Thyroid gland (tissue), 4 donors: ENCODE measurements around the gene TBCD. TPM values are rescaled to one million over a fixed set of nuclear protein-coding genes. Genes with fewer than 3 reads are reported as not detected.

ENCODE experiments used
- DNase-seq, 2 donors: peaks; one replicate each; pipeline ENCODE4 v3.0.0-alpha.2; 2019
- H3K27ac ChIP-seq, 3 donors: fragments of 200-600 bp; sonication (generic); 1 replicate in 2 of 3; 2 replicates in 1 of 3; pipeline ENCODE4 v1.5.1; 2016 to 2019; ENCODE audit warnings: mild to moderate bottlenecking in 1 of 3, moderate library complexity in 1 of 3
- H3K27me3 ChIP-seq: fragments of 200-600 bp; sonication (generic); one replicate; pipeline ENCODE4 v1.5.1; 2019
- H3K36me3 ChIP-seq, 2 donors: fragments of 200-600 bp; sonication (generic); one replicate each; pipeline ENCODE4 v1.5.1; 2016 to 2019
- H3K4me1 ChIP-seq, 2 donors: fragments of 200-600 bp; sonication (generic); one replicate each; pipeline ENCODE4 v1.5.1; 2017 to 2019
- H3K4me3 ChIP-seq, 3 donors: fragments of 200-600 bp; sonication (generic); replicated peaks in 1 of 3; 1 replicate in 2 of 3; 2 replicates in 1 of 3; pipeline ENCODE4 v1.5.1; 2016; ENCODE audit warnings: mild to moderate bottlenecking in 1 of 3
- H3K9me3 ChIP-seq: fragments of 200-600 bp; sonication (generic); one replicate; pipeline ENCODE4 v1.5.1; 2017
- CTCF ChIP-seq, 6 experiments: fragments of 200-600 bp in 3 of 6; fragments of 450-650 bp in 3 of 6; sonication (generic) in 3 of 6; IDR thresholded peaks; one replicate each; pipeline ENCODE4 v1.5.1; 2016 to 2019; ENCODE audit warnings: antibody characterized with exemption in 6 of 6, mild to moderate bottlenecking in 2 of 6, inconsistent platforms in 1 of 6, moderate library complexity in 1 of 6
- POLR2A ChIP-seq, 2 donors: fragments of 450-650 bp; IDR thresholded peaks; one replicate each; pipeline ENCODE4 v1.6.1; 2017; ENCODE audit warnings: antibody characterized with exemption in 2 of 2, mild to moderate bottlenecking in 2 of 2, moderate library complexity in 1 of 2
- WGBS, 2 donors: methylation state at CpG; one replicate each; pipeline ENCODE4 v1.1.5; 2017; 5-methylcytosine and 5-hydroxymethylcytosine counted together
- intact Hi-C: fragments of 100-400 bp; cut with DNase I; formaldehyde crosslinking; loops from one replicate; pipeline ENCODE4 v1.15.1; 2023
- total RNA-seq, 4 donors: library from RNA; depleted of rRNA; stranded (reverse); fragments of >200 nt; gene quantifications; one replicate each; pipeline ENCODE4 v1.2.3, GENCODE V29; 2016

Gene TBCD
- total RNA-seq, 4 donors from 2014 or later, result 72.6 to 85.9 (median 79.6) TPM

GRCh38 chr17:82704886-82705285, 47.0 kb upstream of the TBCD start:
- no peaks in the 10 kb centered on the region for H3K36me3 ChIP-seq
- H3K27ac ChIP-seq, result no peak overlapping the region
- H3K9me3 ChIP-seq, result no peaks in the 10 kb centered on the region
- no peak for DNase-seq
- no peak for TF ChIP-seq CTCF (IDR thresholded peaks at IDR 0.05)
- no peak for TF ChIP-seq POLR2A (IDR thresholded peaks at IDR 0.05)
- WGBS, 2 donors, result 77 to 85% methylated on average over 10 to 13 of the region's 13 CpGs
- H3K4me1 ChIP-seq, result no peaks in the 10 kb centered on the region
- H3K4me3 ChIP-seq, result no peak overlapping the region
- intact Hi-C loops, result no loop called here
- H3K27me3 ChIP-seq, result no peaks in the 10 kb centered on the region

GRCh38 chr17:82705756-82706155, 46.1 kb upstream of the TBCD start:
- DNase-seq, result no peak
- intact Hi-C loops, result no loop called here
- H3K9me3 ChIP-seq, result no peaks in the 10 kb centered on the region
- H3K27me3 ChIP-seq, result no peaks in the 10 kb centered on the region
- H3K27ac ChIP-seq, result no peak overlapping the region
- TF ChIP-seq POLR2A (IDR thresholded peaks at IDR 0.05) (no peak), CTCF (IDR thresholded peaks at IDR 0.05) (no peak)
- WGBS, 2 donors, result 89 to 94% methylated on average over 5 to 18 of the region's 18 CpGs
- H3K36me3 ChIP-seq, result no peaks in the 10 kb centered on the region
- H3K4me3 ChIP-seq, result no peak overlapping the region
- no peaks in the 10 kb centered on the region for H3K4me1 ChIP-seq

GRCh38 chr17:82709024-82709675, 42.7 kb upstream of the TBCD start:
- no peaks in the 10 kb centered on the region for H3K36me3 ChIP-seq
- H3K27ac ChIP-seq, result no peak overlapping the region
- no peaks in the 10 kb centered on the region for H3K27me3 ChIP-seq
- WGBS, 2 donors, result 66 to 76% methylated on average over 4 of the region's 9 CpGs
- intact Hi-C loops, result no loop called here
- H3K4me1 ChIP-seq, result no peaks in the 10 kb centered on the region
- H3K4me3 ChIP-seq, result no peak overlapping the region
- no peaks in the 10 kb centered on the region for H3K9me3 ChIP-seq
- DNase-seq, result no peak
- TF ChIP-seq POLR2A (IDR thresholded peaks at IDR 0.05), result no peak
- TF ChIP-seq CTCF (IDR thresholded peaks at IDR 0.05), result no peak

- no peak overlapping the region for H3K4me3 ChIP-seq
- no peak for DNase-seq
- 77 to 82% methylated on average over 14 to 20 of the region's 25 CpGs for WGBS, 2 donors
- H3K36me3 ChIP-seq, result no peaks in the 10 kb centered on the region
- H3K9me3 ChIP-seq, result no peaks in the 10 kb centered on the region
- intact Hi-C loops, result no loop called here
- no peaks in the 10 kb centered on the region for H3K27me3 ChIP-seq
- no peak overlapping the region for H3K27ac ChIP-seq
- TF ChIP-seq CTCF (IDR thresholded peaks at IDR 0.05) (no peak), POLR2A (IDR thresholded peaks at IDR 0.05) (no peak)
- no peaks in the 10 kb centered on the region for H3K4me1 ChIP-seq
Observed at GRCh38 chr17:82709676-82710498, 42.0 kb upstream of the TBCD start.
